Measurements from ENCODE around the gene PTS.

DNA sequence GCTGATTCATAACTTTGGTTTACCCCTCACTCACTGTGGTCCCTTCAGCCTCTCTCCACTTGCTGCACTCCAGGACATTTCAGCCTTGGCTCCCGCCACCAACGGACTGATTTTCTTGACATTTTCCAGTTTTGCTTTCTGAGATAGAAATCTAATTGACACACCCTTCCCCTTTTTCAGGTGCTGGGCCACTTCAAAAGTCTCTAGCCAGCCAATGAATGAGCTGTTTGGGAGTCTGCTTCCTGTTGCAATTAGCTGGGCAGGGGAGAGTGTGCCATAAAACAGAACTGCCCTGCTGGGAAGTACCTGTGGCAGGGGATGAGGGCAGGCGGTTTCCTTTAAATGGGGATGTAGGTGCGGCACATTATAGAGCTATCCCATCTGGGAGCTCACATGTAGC lies 55.5 kb downstream of the PTS start:
- TF ChIP-seq POLR2A (IDR thresholded peaks at IDR 0.05) (no peak), POLR2AphosphoS5 (IDR thresholded peaks at IDR 0.05) (no peak), EP300 (IDR thresholded peaks at IDR 0.05) (no peak)
- TF ChIP-seq, protein P1, sequence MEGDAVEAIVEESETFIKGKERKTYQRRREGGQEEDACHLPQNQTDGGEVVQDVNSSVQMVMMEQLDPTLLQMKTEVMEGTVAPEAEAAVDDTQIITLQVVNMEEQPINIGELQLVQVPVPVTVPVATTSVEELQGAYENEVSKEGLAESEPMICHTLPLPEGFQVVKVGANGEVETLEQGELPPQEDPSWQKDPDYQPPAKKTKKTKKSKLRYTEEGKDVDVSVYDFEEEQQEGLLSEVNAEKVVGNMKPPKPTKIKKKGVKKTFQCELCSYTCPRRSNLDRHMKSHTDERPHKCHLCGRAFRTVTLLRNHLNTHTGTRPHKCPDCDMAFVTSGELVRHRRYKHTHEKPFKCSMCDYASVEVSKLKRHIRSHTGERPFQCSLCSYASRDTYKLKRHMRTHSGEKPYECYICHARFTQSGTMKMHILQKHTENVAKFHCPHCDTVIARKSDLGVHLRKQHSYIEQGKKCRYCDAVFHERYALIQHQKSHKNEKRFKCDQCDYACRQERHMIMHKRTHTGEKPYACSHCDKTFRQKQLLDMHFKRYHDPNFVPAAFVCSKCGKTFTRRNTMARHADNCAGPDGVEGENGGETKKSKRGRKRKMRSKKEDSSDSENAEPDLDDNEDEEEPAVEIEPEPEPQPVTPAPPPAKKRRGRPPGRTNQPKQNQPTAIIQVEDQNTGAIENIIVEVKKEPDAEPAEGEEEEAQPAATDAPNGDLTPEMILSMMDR (IDR thresholded peaks at IDR 0.05) = no peak

All from stomach (tissue), 4 donors.